Glomerular endothelial cell (primary cell): ENCODE data around the gene SLC35G4. TPM values are rescaled to one million over a fixed set of nuclear protein-coding genes. Genes with fewer than 3 reads are reported as not detected.
"Not testable (repeated sequence)": the region's sequence is repeated elsewhere in the genome, so short reads cannot be mapped to it uniquely, and the experiment has no call there.

Source experiments
- DNase-seq: peaks from one replicate; pipeline ENCODE4 v3.0.0-alpha.2; 2011; ENCODE audit warnings: low read depth, low spot score; ENCODE audit errors: extremely low read depth
- total RNA-seq: library from RNA; depleted of rRNA; stranded (reverse); fragments of >200 nt; gene quantifications from 2 replicates; pipeline ENCODE4 v1.2.3, GENCODE V29; 2015

The SLC35G4 gene
- total RNA-seq, 1 donor from 2014 or later: not detected

GRCh38 chr18:11613073-11613472, 3.7 kb downstream of the SLC35G4 start:
- DNase-seq: not testable (repeated sequence)

DNA sequence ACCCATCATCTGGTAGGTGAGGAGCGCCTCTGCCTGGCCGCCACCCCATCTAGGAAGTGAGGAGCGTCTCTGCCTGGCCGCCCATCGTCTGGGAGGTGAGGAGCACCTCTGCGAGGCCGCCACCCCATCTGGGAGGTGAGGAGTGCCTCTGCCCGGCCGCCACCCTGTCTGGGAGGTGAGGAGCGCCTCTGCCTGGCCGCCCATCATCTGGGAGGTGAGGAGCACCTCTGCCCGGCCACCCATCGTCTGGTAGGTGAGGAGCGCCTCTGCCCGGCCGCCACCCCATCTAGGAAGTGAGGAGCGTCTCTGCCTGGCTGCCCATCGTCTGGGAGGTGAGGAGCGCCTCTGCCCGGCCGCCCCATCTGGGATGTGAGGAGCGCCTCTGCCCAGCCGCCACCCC, 4.2 kb downstream of the SLC35G4 start:
- not testable (repeated sequence) for DNase-seq

GRCh38 chr18:11614042-11614441, 4.6 kb downstream of the SLC35G4 start:
- not testable (repeated sequence) for DNase-seq

- DNase-seq: not testable (repeated sequence)
Measured at GRCh38 chr18:11614981-11615380, 5.6 kb downstream of the SLC35G4 start.

DNA sequence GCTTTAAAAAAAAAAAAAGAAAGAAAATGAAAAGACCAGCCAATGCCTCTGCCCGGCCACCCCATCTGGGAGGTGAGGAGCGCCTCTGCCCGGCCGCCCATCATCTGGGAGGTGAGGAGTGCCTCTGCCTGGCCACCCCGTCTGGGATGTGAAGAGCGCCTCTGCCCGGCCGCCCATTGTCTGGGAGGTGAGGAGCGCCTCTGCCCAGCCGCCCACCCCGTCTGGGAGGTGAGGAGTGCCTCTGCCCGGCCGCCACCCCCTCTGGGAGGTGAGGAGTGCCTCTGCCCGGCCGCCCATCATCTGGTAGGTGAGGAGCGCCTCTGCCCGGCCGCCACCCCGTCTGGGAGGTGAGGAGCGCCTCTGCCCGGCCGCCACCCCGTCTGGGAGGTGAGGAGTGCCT, 37.9 kb downstream of the SLC35G4 start:
- not testable (repeated sequence) for DNase-seq

GRCh38 chr18:11647804-11648203, 38.4 kb downstream of the SLC35G4 start:
- not testable (repeated sequence) for DNase-seq

GRCh38 chr18:11649839-11650238, 40.4 kb downstream of the SLC35G4 start:
- no peak for DNase-seq

DNA sequence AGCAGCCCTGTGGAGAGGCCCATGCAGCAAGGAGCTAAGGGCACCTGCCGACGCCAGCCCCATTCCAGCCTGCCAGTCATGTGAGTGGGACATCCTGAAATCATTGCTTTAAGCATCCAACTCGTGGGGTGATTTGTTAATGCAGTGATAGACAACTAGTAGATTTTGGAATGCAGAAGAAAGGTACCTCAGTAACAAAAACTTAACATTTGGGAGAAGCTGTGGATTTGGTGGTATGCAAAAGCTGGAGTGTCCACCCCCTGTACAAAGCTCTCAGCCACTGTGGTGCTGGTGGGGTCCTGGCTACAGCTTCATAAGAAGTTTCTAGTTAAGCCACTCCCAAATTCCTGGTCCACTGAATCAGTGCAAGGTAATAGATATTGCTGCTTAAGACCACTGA, 42.5 kb downstream of the SLC35G4 start:
- no peak for DNase-seq

- DNase-seq: no peak
Measured at GRCh38 chr18:11653521-11653920, 44.1 kb downstream of the SLC35G4 start.

DNA sequence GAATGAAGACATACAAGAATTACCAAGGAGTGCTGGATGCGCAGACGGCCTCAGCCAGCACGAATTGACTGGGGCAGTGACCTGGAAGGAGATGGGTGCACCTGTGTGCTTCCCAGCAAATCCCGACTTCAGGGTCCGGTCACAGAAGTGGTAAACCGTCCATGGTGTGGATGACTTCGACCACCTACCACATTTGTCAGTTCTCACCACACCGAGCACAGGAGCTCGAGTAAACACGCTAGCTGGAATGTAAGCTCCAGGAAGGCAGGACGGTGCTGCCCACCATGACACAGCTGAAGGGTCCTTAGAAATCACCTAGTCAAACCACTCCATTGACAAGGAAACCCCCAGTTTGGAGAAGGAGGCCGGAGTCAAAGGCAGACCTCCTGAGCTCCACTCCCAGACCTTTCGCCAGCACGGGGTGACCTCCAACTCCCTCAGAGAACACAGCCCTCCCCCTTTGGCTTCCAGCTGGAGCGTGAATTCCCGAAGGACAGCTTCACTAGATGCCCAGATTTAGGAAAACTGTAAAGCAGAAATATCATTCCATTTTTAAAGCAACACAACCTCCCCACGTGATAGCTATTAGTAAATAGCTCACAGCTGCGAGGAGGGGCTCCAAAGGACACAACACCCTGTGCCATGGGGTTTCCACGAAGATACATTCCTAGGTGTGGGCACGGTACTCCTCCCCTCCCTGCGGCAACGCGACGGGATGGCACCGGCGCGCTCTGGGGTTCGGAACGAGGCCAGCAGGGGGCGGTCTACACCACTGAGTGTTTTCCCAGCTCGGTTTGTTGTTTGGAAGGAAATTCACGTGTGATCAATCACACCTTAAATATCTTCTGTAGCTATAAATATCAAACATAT, 45.6 kb downstream of the SLC35G4 start:
- DNase-seq: no peak

DNA sequence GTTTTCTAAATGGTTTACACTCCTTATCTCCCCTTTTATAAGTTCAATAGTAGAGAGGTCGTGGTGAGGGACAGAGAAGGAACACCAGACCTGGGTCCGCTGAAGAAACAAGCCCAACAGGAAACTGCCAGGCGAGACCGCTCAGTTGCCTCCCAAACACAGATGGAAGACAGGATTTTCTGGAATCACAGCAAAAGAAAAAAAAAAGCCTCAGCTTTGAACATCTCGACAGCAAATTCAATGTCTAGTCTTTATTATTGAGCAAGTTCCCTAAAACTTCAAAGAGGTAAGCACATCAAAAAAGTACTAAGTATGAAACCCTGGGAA, 46.2 kb downstream of the SLC35G4 start:
- no peak for DNase-seq

GRCh38 chr18:11657152-11657551, 47.8 kb downstream of the SLC35G4 start:
- no peak for DNase-seq

DNA sequence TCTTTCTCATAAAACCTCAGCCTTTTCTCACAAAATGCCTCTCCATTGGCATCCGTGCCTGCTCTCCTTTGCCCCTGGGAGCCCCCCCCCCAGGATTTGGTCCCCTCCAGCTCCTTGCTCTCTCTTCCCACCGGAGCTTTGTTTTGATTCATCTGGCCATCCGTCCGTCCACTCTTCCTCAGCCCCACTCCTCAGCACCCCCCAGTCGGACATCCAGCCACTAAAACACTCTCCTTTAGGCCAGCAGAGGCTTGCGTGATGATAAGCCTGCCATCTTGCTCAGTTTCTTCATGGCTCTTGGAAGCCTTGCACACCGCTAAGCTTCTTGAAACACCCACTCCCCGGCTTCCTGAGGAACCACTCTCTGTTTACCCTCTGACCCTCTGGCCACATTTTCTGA, 48.2 kb downstream of the SLC35G4 start:
- DNase-seq: no peak

DNA sequence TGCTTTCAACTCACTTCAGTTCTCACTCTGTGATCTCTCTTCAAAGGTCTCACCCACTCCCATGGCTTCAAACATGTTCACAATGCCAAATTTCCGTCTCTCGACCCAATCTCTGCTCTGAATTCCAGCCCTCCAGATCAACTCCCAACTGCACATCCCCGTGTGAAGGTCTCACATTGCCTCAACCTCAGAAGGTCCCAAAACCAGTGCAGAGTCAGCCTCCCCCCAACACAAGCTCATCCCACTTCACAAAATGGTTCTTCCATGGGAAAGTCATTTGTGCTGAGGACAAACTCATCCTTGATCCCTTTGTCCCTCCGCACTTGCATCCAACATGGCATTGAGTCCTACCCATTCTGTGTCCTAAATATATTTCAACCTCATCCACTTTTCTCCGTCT, 48.6 kb downstream of the SLC35G4 start:
- DNase-seq: no peak

DNA sequence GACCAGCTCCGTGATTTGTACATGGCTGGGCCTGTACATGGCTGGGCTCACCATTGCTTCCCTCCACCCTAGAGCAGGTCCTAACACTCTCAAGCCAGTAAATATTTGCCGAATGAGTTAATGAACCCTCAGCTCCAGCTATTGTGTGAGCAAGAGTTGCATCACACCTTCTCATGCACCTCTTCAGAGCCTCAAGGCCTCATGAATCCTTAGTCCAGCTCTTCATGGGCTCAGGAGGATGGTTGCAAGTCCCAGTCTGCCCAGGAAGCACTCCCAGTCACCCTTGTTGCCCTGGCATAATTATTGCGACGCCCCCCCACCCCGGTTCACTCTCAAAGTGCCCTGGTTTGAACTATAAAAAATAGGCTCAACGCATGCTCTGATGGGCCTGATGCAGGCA, 49.6 kb downstream of the SLC35G4 start:
- DNase-seq: no peak

Other genes starting within 250 kb of the SLC35G4 start
- gene GNAL, start 79.7 kb downstream of the SLC35G4 start, total RNA-seq: 0.41 and 1.8 TPM in 2 replicates
- gene CHMP1B, start 241.8 kb downstream of the SLC35G4 start, total RNA-seq: 47.5 and 57.8 TPM in 2 replicates